H9 (cell line): ENCODE measurements around the gene PIP5K1C. TPM values are rescaled to one million over a fixed set of nuclear protein-coding genes. Genes with fewer than 3 reads are reported as not detected.

Experiments used
- DNase-seq: peaks from one replicate; pipeline ENCODE4 v3.0.0-alpha.2; 2017
- H2AFZ ChIP-seq: one replicate; pipeline ENCODE4 v1.6.1; 2013; ENCODE audit warnings: mild to moderate bottlenecking, low read length, control low read depth, moderate library complexity
- H2AK5ac ChIP-seq: 2 replicates; pipeline ENCODE4 v1.6.1; 2013; ENCODE audit warnings: low read length, control low read depth, mixed read lengths; ENCODE audit not compliant: insufficient read length
- H2BK120ac ChIP-seq: one replicate; pipeline ENCODE4 v1.6.1; 2013; ENCODE audit warnings: low read depth, mild to moderate bottlenecking, low read length, control low read depth, inconsistent platforms; ENCODE audit not compliant: poor library complexity, severe bottlenecking
- H2BK12ac ChIP-seq: 2 replicates; pipeline ENCODE4 v1.6.1; 2013; ENCODE audit warnings: low read length, control low read depth, mixed read lengths, low read depth; ENCODE audit not compliant: insufficient read length
- H2BK15ac ChIP-seq: 2 replicates; pipeline ENCODE4 v1.6.1; 2013; ENCODE audit warnings: low read depth, low read length, control low read depth
- H2BK20ac ChIP-seq: one replicate; pipeline ENCODE4 v1.6.1; 2013; ENCODE audit warnings: low read depth, mild to moderate bottlenecking, low read length, control low read depth, inconsistent platforms; ENCODE audit not compliant: poor library complexity, severe bottlenecking
- H2BK5ac ChIP-seq: 2 replicates; pipeline ENCODE4 v1.6.1; 2013; ENCODE audit warnings: low read length, control low read depth, mixed read lengths; ENCODE audit not compliant: insufficient read length
- H3K14ac ChIP-seq: 2 replicates; pipeline ENCODE4 v1.6.1; 2013; ENCODE audit warnings: low read length, control low read depth; ENCODE audit not compliant: insufficient read depth
- H3K18ac ChIP-seq: 2 replicates; pipeline ENCODE4 v1.6.1; 2013; ENCODE audit warnings: low read depth, mild to moderate bottlenecking, mixed read lengths, low read length, control low read depth; ENCODE audit not compliant: insufficient read length
- H3K23ac ChIP-seq: 2 replicates; pipeline ENCODE4 v1.6.1; 2013; ENCODE audit warnings: low read length, control low read depth, mixed read lengths, low read depth; ENCODE audit not compliant: insufficient read length
- H3K23me2 ChIP-seq: 2 replicates; pipeline ENCODE4 v1.6.1; 2013; ENCODE audit warnings: low read depth, mild to moderate bottlenecking, mixed read lengths, low read length, control low read depth; ENCODE audit not compliant: insufficient read length, poor library complexity, severe bottlenecking
- H3K27ac ChIP-seq: 2 replicates; pipeline ENCODE4 v1.5.1; 2013; ENCODE audit warnings: low read length, control low read depth, mixed read lengths, low read depth; ENCODE audit not compliant: insufficient read length
- H3K27me3 ChIP-seq: 2 replicates; pipeline ENCODE4 v1.6.1; 2013; ENCODE audit warnings: low read length, control low read depth, inconsistent platforms; ENCODE audit not compliant: insufficient read depth
- H3K4ac ChIP-seq: 2 replicates; pipeline ENCODE4 v1.6.1; 2013; ENCODE audit warnings: low read depth, mild to moderate bottlenecking, control low read depth, inconsistent platforms, low read length, moderate library complexity
- H3K4me1 ChIP-seq: 2 replicates; pipeline ENCODE4 v1.6.1; 2013; ENCODE audit warnings: low read length, control low read depth, inconsistent platforms; ENCODE audit not compliant: insufficient read depth
- H3K4me2 ChIP-seq: 2 replicates; pipeline ENCODE4 v1.6.1; 2013; ENCODE audit warnings: low read length, control low read depth, mixed read lengths; ENCODE audit not compliant: insufficient read length, insufficient read depth
- H3K56ac ChIP-seq: 2 replicates; pipeline ENCODE4 v1.6.1; 2013; ENCODE audit warnings: low read depth, mild to moderate bottlenecking, mixed read lengths, low read length, control low read depth; ENCODE audit not compliant: insufficient read length
- H3K79me1 ChIP-seq: 2 replicates; pipeline ENCODE4 v1.6.1; 2013; ENCODE audit warnings: low read depth, mild to moderate bottlenecking, moderate library complexity, low read length, control low read depth, inconsistent platforms; ENCODE audit not compliant: insufficient read depth, poor library complexity, severe bottlenecking
- H3K79me2 ChIP-seq: 2 replicates; pipeline ENCODE4 v1.6.1; 2013; ENCODE audit warnings: low read length, control low read depth, inconsistent platforms; ENCODE audit not compliant: insufficient read depth
- H3K9ac ChIP-seq: 2 replicates; pipeline ENCODE4 v1.6.1; 2013; ENCODE audit warnings: low read length, control low read depth, mixed read lengths; ENCODE audit not compliant: insufficient read length; ENCODE audit errors: extremely low read depth
- H3K9me3 ChIP-seq: one replicate; pipeline ENCODE4 v1.6.1; 2013; ENCODE audit warnings: low read depth, low read length, inconsistent platforms; ENCODE audit not compliant: control insufficient read depth
- H3T11ph ChIP-seq: one replicate; pipeline ENCODE4 v1.6.1; 2013; ENCODE audit warnings: mild to moderate bottlenecking, low read length, control low read depth, inconsistent platforms
- H4K20me1 ChIP-seq: one replicate; pipeline ENCODE4 v1.6.1; 2013; ENCODE audit not compliant: control insufficient read depth, insufficient read length, insufficient read depth
- H4K5ac ChIP-seq: 2 replicates; pipeline ENCODE4 v1.6.1; 2013; ENCODE audit warnings: low read depth, mild to moderate bottlenecking, mixed read lengths, low read length, control low read depth; ENCODE audit not compliant: insufficient read length
- H4K8ac ChIP-seq: replicated peaks from 2 replicates; pipeline ENCODE4 v1.6.1; 2013; ENCODE audit warnings: low read length, control low read depth, mixed read lengths, low read depth; ENCODE audit not compliant: insufficient read length
- H4K91ac ChIP-seq: 2 replicates; pipeline ENCODE4 v1.6.1; 2013; ENCODE audit warnings: low read depth, mild to moderate bottlenecking, moderate library complexity, mixed read lengths, low read length, control low read depth; ENCODE audit not compliant: insufficient read length
- H3K27ac Mint-ChIP-seq, 3 experiments: 2 replicates in 2 of 3; 3 replicates in 1 of 3; pipeline ENCODE4 v1.8.0; 2020 to 2021; ENCODE audit warnings: mixed read lengths in 3 of 3, mild to moderate bottlenecking in 1 of 3, moderate library complexity in 1 of 3
- H3K27me3 Mint-ChIP-seq: 2 replicates; pipeline ENCODE4 v1.8.0; 2021; ENCODE audit warnings: low read depth, mild to moderate bottlenecking, moderate library complexity, mixed read lengths
- H3K36me3 Mint-ChIP-seq, 3 experiments: 2 replicates in 2 of 3; 3 replicates in 1 of 3; pipeline ENCODE4 v1.8.0; 2020 to 2021; ENCODE audit warnings: low read depth in 3 of 3, mixed read lengths in 3 of 3; ENCODE audit not compliant: insufficient read depth in 1 of 3
- H3K4me1 Mint-ChIP-seq, 2 experiments: 2 replicates each; pipeline ENCODE4 v1.8.0; 2020; ENCODE audit warnings: mixed read lengths in 2 of 2
- H3K4me3 Mint-ChIP-seq, 2 experiments: 2 replicates in 1 of 2; 3 replicates in 1 of 2; pipeline ENCODE4 v1.8.0; 2020 to 2021; ENCODE audit warnings: mild to moderate bottlenecking in 2 of 2, mixed read lengths in 2 of 2, moderate library complexity in 1 of 2
- H3K9me3 Mint-ChIP-seq, 2 experiments: 2 replicates in 1 of 2; 3 replicates in 1 of 2; pipeline ENCODE4 v1.8.0; 2020; ENCODE audit warnings: mild to moderate bottlenecking in 2 of 2, mixed read lengths in 2 of 2, moderate library complexity in 1 of 2
- WGBS: extraction: QIAGEN DNeasy Blood & Tissue Kit; methylation state at CpG from one replicate; pipeline ENCODE4 v1.1.7; 2013; ENCODE audit warnings: missing lambda C conversion rate, low lambda C conversion rate, mixed read lengths; ENCODE audit not compliant: insufficient read length; ENCODE audit errors: extremely low coverage; 5-methylcytosine and 5-hydroxymethylcytosine counted together
- total RNA-seq: library from RNA; stranded (reverse); gene quantifications from 2 replicates; pipeline ENCODE4 v1.2.1, GENCODE V29; 2021
- TF ChIP-seq, protein P1 (sequence below): fragments of 200-600 bp; sonication (generic); conservative IDR thresholded peaks from 3 replicates; pipeline ENCODE4 v1.8.0; 2021; ENCODE audit warnings: antibody characterized with exemption, mild to moderate bottlenecking

Gene PIP5K1C
- total RNA-seq, 1 experiment from 2014 or later = 41.7 TPM

DNA sequence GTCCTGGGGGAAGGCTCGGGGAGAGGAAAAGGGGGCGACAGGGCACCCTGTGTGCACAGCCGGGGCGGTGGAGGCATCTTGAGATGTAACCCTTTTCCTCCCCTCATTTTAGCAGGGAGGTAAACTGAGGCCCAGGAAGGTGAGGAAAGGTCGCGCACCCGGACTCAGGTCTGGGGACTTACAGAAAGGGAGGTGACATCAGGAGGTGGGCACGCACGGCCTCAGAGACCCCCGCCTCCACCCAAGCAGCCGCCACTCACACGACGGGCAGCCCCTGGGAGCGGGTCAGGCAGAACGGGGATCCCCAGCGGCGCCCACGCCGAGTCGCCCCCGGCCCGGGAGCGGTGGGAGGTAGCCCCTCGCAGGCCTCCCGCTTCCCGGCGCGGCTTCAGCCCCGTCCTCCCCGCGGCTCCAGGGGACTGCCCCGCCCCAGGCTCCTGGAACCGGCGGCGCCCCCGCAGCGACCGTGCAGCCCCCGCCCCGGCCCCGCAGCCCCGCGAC lies 477 bp downstream of the PIP5K1C start:
- H3K4me1 ChIP-seq = no peaks in the 10 kb centered on the region; the same call in 1 of the 2 replicates
- 0 out of 2 replicates have a peak overlapping the region, but pooled peaks have one; percentile 27 for H3K14ac ChIP-seq
- WGBS = no CpG with 5 or more reads among the region's 43 CpGs
- peaks cover 16% of the 10 kb centered on the region; the same call in 1 of the 2 replicates for H3K79me2 ChIP-seq
- H3K4me2 ChIP-seq = peak overlapping the region; percentile 42
- Mint-ChIP-seq H3K36me3 (peaks cover 0 to 4% (median 0%) of the 10 kb centered on the region in 3 experiments; a peak in 2 of 7 replicates), H3K27me3 (no peaks in the 10 kb centered on the region), H3K27ac (peak overlapping the region in 1 of 3 experiments; percentile 34; a peak in 1 of 7 replicates), H3K9me3 (no peaks in the 10 kb centered on the region; a peak in 2 of 5 replicates), H3K4me1 (peaks cover 0 to 10% of the 10 kb centered on the region in 2 experiments; a peak in 2 of 4 replicates), H3K4me3 (peak overlapping the region; percentile 77 to 87)
- H3K27me3 ChIP-seq = no peaks in the 10 kb centered on the region
- no peaks in the 10 kb centered on the region for H3K9me3 ChIP-seq
- H3K79me1 ChIP-seq = no peaks in the 10 kb centered on the region
- H3T11ph ChIP-seq = no peak overlapping the region
- H4K20me1 ChIP-seq = no peaks in the 10 kb centered on the region
- H3K9ac ChIP-seq = peak overlapping the region; percentile 28
- no peak overlapping the region for H4K91ac ChIP-seq
- no peak overlapping the region for H2BK20ac ChIP-seq
- H3K27ac ChIP-seq = no peak overlapping the region
- H2BK120ac ChIP-seq = no peak overlapping the region
- no peak overlapping the region for H2AK5ac ChIP-seq
- TF ChIP-seq, protein P1, sequence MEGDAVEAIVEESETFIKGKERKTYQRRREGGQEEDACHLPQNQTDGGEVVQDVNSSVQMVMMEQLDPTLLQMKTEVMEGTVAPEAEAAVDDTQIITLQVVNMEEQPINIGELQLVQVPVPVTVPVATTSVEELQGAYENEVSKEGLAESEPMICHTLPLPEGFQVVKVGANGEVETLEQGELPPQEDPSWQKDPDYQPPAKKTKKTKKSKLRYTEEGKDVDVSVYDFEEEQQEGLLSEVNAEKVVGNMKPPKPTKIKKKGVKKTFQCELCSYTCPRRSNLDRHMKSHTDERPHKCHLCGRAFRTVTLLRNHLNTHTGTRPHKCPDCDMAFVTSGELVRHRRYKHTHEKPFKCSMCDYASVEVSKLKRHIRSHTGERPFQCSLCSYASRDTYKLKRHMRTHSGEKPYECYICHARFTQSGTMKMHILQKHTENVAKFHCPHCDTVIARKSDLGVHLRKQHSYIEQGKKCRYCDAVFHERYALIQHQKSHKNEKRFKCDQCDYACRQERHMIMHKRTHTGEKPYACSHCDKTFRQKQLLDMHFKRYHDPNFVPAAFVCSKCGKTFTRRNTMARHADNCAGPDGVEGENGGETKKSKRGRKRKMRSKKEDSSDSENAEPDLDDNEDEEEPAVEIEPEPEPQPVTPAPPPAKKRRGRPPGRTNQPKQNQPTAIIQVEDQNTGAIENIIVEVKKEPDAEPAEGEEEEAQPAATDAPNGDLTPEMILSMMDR = no peak
- no peak overlapping the region for H4K8ac ChIP-seq
- no peak overlapping the region for H3K4ac ChIP-seq
- peaks cover 8% of the 10 kb centered on the region for H3K23me2 ChIP-seq
- H2AFZ ChIP-seq = no peak overlapping the region
- DNase-seq = no peak
- H3K18ac ChIP-seq = no peak overlapping the region
- no peak overlapping the region for H3K56ac ChIP-seq
- H2BK5ac ChIP-seq = no peak overlapping the region
- no peak overlapping the region for H2BK15ac ChIP-seq
- no peak overlapping the region for H4K5ac ChIP-seq
- H3K23ac ChIP-seq = no peak overlapping the region
- H2BK12ac ChIP-seq = no peak overlapping the region
